Stimulated activated CD4-positive, alpha-beta T cell treated with anti-CD3 and anti-CD28 coated beads, Interleukin-1b, Interleukin-23, amount 100 ng/mL, for 4 hours (primary cell): ENCODE results near the gene ASPN.

ENCODE experiments used
- DNase-seq, 2 donors: peaks; one replicate each; pipeline ENCODE4 v3.0.0-alpha.2; 2020; ENCODE audit warnings: low read depth in 2 of 2

ASPN gene

GRCh38 chr9:92482329-92482728 lies at the start of gene ASPN:
ASPN (minus strand) TSS chr9:92482506.
- no peak for DNase-seq

GRCh38 chr9:92530893-92531292 lies 48.6 kb upstream of the ASPN start:
- no peak for DNase-seq

- no peak for DNase-seq
Measured at GRCh38 chr9:92529124-92529523, 46.8 kb upstream of the ASPN start.

GRCh38 chr9:92528522-92528849 lies 46.2 kb upstream of the ASPN start:
- no peak for DNase-seq

- no peak for DNase-seq
Measured at GRCh38 chr9:92527832-92528521, 45.7 kb upstream of the ASPN start.

- DNase-seq = no peak
Measured at GRCh38 chr9:92527291-92527828, 45.1 kb upstream of the ASPN start.

GRCh38 chr9:92525306-92525705 lies 43.0 kb upstream of the ASPN start:
- DNase-seq = no peak

- DNase-seq = no peak
Measured at GRCh38 chr9:92524881-92525280, 42.6 kb upstream of the ASPN start.

- no peak for DNase-seq
Measured at GRCh38 chr9:92522983-92523970, 41.0 kb upstream of the ASPN start.

- no peak for DNase-seq
Measured at GRCh38 chr9:92520837-92521236, 38.5 kb upstream of the ASPN start.

- no peak for DNase-seq
Measured at GRCh38 chr9:92518199-92518598, 35.9 kb upstream of the ASPN start.

- DNase-seq = no peak
Measured at GRCh38 chr9:92517046-92517445, 34.7 kb upstream of the ASPN start.

- no peak for DNase-seq
Measured at GRCh38 chr9:92516521-92516920, 34.2 kb upstream of the ASPN start.

GRCh38 chr9:92514635-92515034 lies 32.3 kb upstream of the ASPN start:
- no peak for DNase-seq

- no peak for DNase-seq
Measured at GRCh38 chr9:92513349-92513748, 31.0 kb upstream of the ASPN start.

- DNase-seq = no peak
Measured at GRCh38 chr9:92512622-92513021, 30.3 kb upstream of the ASPN start.

GRCh38 chr9:92510747-92511146 lies 28.4 kb upstream of the ASPN start:
- DNase-seq = no peak

GRCh38 chr9:92509050-92509449 lies 26.7 kb upstream of the ASPN start:
- DNase-seq = no peak

GRCh38 chr9:92508018-92508820 lies 25.9 kb upstream of the ASPN start:
- DNase-seq = no peak

- DNase-seq = no peak
Measured at GRCh38 chr9:92507496-92507895, 25.2 kb upstream of the ASPN start.

GRCh38 chr9:92507005-92507404 lies 24.7 kb upstream of the ASPN start:
- no peak for DNase-seq
